Astrocyte (in vitro differentiated cells and primary cell): ENCODE measurements around the gene ADARB2. TPM values are rescaled to one million over a fixed set of nuclear protein-coding genes. Genes with fewer than 3 reads are reported as not detected.

Source experiments
- DNase-seq: peaks from one replicate; pipeline ENCODE4 v3.0.0-alpha.2; 2010; ENCODE audit warnings: low read depth
- FAIRE-seq: peaks from 2 replicates; lab custom pipeline; 2011; peaks lifted over from hg19 to GRCh38; lab: Jason Lieb, UNC
- H2AFZ ChIP-seq: 2 replicates; pipeline ENCODE4 v1.6.0; 2012; ENCODE audit warnings: low read depth, low read length, inconsistent platforms
- H3K27ac ChIP-seq: 2 replicates; pipeline ENCODE4 v1.5.1; 2011; ENCODE audit warnings: low read depth, low read length, inconsistent platforms
- H3K27me3 ChIP-seq: 2 replicates; pipeline ENCODE4 v1.6.0; 2011; ENCODE audit warnings: low read length, inconsistent platforms; ENCODE audit not compliant: insufficient read depth
- H3K36me3 ChIP-seq: 2 replicates; pipeline ENCODE4 v1.5.1; 2011; ENCODE audit warnings: low read length, inconsistent platforms; ENCODE audit not compliant: insufficient read depth
- H3K4me1 ChIP-seq: 2 replicates; pipeline ENCODE4 v1.5.1; 2011; ENCODE audit warnings: low read length, inconsistent platforms; ENCODE audit not compliant: insufficient read depth
- H3K4me2 ChIP-seq: 2 replicates; pipeline ENCODE4 v1.6.0; 2012; ENCODE audit warnings: low read length, inconsistent platforms
- H3K4me3 ChIP-seq: 2 replicates; pipeline ENCODE4 v1.5.1; 2011; ENCODE audit warnings: low read depth, mild to moderate bottlenecking, low read length, inconsistent platforms; ENCODE audit not compliant: insufficient read depth
- H3K79me2 ChIP-seq: 2 replicates; pipeline ENCODE4 v1.6.0; 2012; ENCODE audit warnings: mild to moderate bottlenecking, low read length, inconsistent platforms; ENCODE audit not compliant: insufficient read depth
- H3K9ac ChIP-seq: 2 replicates; pipeline ENCODE4 v1.6.0; 2012; ENCODE audit warnings: mild to moderate bottlenecking, low read length, inconsistent platforms
- H3K9me3 ChIP-seq: 2 replicates; pipeline ENCODE4 v1.5.1; 2012; ENCODE audit warnings: low read depth, mild to moderate bottlenecking, low read length, inconsistent platforms; ENCODE audit not compliant: insufficient read depth
- H4K20me1 ChIP-seq: 2 replicates; pipeline ENCODE4 v1.6.0; 2012; ENCODE audit warnings: low read length, inconsistent platforms; ENCODE audit not compliant: insufficient read depth
- H3K27ac Mint-ChIP-seq: one replicate; pipeline ENCODE4 v1.8.0; 2021; ENCODE audit warnings: mild to moderate bottlenecking, mixed read lengths; ENCODE audit not compliant: unreplicated experiment
- H3K27me3 Mint-ChIP-seq: one replicate; pipeline ENCODE4 v1.8.0; 2021; ENCODE audit warnings: low read depth, mixed read lengths; ENCODE audit not compliant: unreplicated experiment
- H3K36me3 Mint-ChIP-seq: one replicate; pipeline ENCODE4 v1.8.0; 2021; ENCODE audit warnings: low read depth, mixed read lengths; ENCODE audit not compliant: unreplicated experiment
- H3K4me1 Mint-ChIP-seq: one replicate; pipeline ENCODE4 v1.8.0; 2021; ENCODE audit warnings: low read depth, mixed read lengths; ENCODE audit not compliant: unreplicated experiment
- H3K4me3 Mint-ChIP-seq: one replicate; pipeline ENCODE4 v1.8.0; 2021; ENCODE audit warnings: mild to moderate bottlenecking, moderate library complexity, mixed read lengths; ENCODE audit not compliant: unreplicated experiment
- H3K9me3 Mint-ChIP-seq: one replicate; pipeline ENCODE4 v1.8.0; 2021; ENCODE audit warnings: mild to moderate bottlenecking, mixed read lengths; ENCODE audit not compliant: unreplicated experiment
- EZH2 ChIP-seq: IDR thresholded peaks from 2 replicates; pipeline ENCODE4 v1.6.1; 2012; ENCODE audit warnings: mild to moderate bottlenecking, low read length, inconsistent platforms; ENCODE audit not compliant: insufficient read depth
- total RNA-seq: library from RNA; stranded (reverse); gene quantifications from 2 replicates; pipeline ENCODE4 v1.2.1, GENCODE V29; 2021
- TF ChIP-seq, protein P1 (sequence below): IDR thresholded peaks from 2 replicates; pipeline ENCODE4 v1.5.1; 2011; ENCODE audit warnings: low read depth, mild to moderate bottlenecking, inconsistent platforms, low read length, moderate library complexity; ENCODE audit not compliant: insufficient read depth

The ADARB2 gene
- total RNA-seq, 1 donor from 2014 or later: 0.18 TPM

DNA sequence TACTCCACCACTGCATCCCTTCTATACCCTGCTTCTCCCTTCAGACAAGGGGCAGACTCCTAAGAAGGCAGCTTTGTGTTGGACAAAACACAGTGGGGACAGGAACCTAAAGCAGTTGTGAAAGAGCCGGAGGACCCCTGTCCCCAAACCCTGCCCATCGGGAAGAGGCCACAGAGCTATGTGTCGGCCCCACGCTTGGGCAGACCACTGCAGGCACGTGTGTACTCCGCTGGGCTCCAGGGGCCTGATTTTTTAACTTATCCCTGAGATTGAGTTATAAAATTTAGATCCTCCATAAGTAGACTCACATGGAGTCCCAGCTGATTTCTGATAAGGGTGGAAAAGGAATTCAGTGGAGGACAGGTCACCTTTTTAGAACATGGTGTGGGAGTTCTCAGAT is 310.5 kb downstream of the ADARB2 start:
- H3K36me3 ChIP-seq: no peaks in the 10 kb centered on the region
- TF ChIP-seq, protein P1, sequence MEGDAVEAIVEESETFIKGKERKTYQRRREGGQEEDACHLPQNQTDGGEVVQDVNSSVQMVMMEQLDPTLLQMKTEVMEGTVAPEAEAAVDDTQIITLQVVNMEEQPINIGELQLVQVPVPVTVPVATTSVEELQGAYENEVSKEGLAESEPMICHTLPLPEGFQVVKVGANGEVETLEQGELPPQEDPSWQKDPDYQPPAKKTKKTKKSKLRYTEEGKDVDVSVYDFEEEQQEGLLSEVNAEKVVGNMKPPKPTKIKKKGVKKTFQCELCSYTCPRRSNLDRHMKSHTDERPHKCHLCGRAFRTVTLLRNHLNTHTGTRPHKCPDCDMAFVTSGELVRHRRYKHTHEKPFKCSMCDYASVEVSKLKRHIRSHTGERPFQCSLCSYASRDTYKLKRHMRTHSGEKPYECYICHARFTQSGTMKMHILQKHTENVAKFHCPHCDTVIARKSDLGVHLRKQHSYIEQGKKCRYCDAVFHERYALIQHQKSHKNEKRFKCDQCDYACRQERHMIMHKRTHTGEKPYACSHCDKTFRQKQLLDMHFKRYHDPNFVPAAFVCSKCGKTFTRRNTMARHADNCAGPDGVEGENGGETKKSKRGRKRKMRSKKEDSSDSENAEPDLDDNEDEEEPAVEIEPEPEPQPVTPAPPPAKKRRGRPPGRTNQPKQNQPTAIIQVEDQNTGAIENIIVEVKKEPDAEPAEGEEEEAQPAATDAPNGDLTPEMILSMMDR: no peak
- TF ChIP-seq EZH2: no peak
- Mint-ChIP-seq H3K4me3 (no peak overlapping the region), H3K4me1 (no peaks in the 10 kb centered on the region), H3K27ac (no peak overlapping the region), H3K9me3 (peaks cover 6% of the 10 kb centered on the region), H3K27me3 (peaks cover 42% of the 10 kb centered on the region), H3K36me3 (no peaks in the 10 kb centered on the region)
- no peaks in the 10 kb centered on the region for H3K4me1 ChIP-seq
- no peaks in the 10 kb centered on the region for H3K79me2 ChIP-seq
- H3K4me3 ChIP-seq: no peak overlapping the region
- FAIRE-seq (no peak), DNase-seq (no peak)
- peaks cover 5% of the 10 kb centered on the region for H3K9me3 ChIP-seq
- H2AFZ ChIP-seq: no peak overlapping the region
- no peak overlapping the region for H3K9ac ChIP-seq
- no peak overlapping the region for H3K27ac ChIP-seq
- no peaks in the 10 kb centered on the region for H4K20me1 ChIP-seq
- no peak overlapping the region for H3K4me2 ChIP-seq
- H3K27me3 ChIP-seq: no peaks in the 10 kb centered on the region

DNA sequence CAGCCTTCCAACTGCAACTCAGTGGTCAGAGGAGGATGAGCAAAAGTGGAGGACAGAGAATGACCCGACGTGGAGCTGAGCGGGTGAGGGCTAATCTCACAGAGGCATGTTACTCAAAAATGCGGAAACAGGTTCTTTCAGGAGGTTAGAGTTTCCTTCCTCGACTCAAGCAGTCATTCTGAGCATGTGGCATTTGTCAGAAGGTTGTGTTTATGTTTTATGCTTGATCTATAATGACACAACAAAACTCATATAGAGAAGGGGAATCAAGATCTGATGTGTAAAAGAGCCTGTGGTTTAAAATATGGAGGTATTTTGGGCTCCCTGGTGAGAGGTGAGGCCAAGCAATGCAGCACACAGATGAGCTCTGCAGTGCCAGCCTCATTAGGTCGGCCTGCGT is 311.4 kb downstream of the ADARB2 start:
- Histone ChIP-seq H3K27me3 (no peaks in the 10 kb centered on the region), H3K9ac (no peak overlapping the region), H3K4me1 (no peaks in the 10 kb centered on the region), H3K4me3 (no peak overlapping the region), H2AFZ (no peak overlapping the region), H3K9me3 (peaks cover 5% of the 10 kb centered on the region), H3K79me2 (no peaks in the 10 kb centered on the region), H3K36me3 (no peaks in the 10 kb centered on the region), H3K27ac (no peak overlapping the region), H3K4me2 (no peak overlapping the region), H4K20me1 (no peaks in the 10 kb centered on the region)
- H3K36me3 Mint-ChIP-seq: no peaks in the 10 kb centered on the region
- H3K27ac Mint-ChIP-seq: no peak overlapping the region
- peaks cover 50% of the 10 kb centered on the region for H3K27me3 Mint-ChIP-seq
- DNase-seq (no peak), FAIRE-seq (no peak)
- no peak overlapping the region for H3K4me3 Mint-ChIP-seq
- peaks cover 6% of the 10 kb centered on the region for H3K9me3 Mint-ChIP-seq
- no peaks in the 10 kb centered on the region for H3K4me1 Mint-ChIP-seq
- no peak for TF ChIP-seq EZH2
- TF ChIP-seq, protein P1: no peak

DNA sequence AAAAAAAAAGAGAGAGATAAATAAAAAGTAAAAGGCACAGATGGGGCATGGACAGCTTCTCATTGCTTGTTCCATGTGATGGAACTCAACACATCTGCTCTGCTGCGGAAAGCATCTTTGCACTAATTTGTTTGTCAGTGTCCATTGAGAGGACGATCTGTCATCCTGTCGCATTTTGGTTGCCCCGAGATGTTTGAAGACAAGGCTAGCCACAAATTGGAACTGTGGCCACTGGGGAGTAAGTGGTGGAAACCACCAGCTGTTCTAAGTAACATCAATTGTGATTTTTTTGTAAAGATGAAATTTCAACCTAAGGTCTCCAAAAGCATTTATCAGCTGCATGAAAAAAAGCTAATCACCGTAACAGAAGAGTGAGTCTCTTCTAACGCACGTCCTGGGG is 312.7 kb downstream of the ADARB2 start:
- no peaks in the 10 kb centered on the region for H3K36me3 ChIP-seq

More for the DNA sequence above, 312.7 kb downstream of the ADARB2 start:
- Histone ChIP-seq H3K4me2 (no peak overlapping the region), H4K20me1 (no peaks in the 10 kb centered on the region), H3K9me3 (peaks cover 5% of the 10 kb centered on the region), H3K9ac (no peak overlapping the region), H2AFZ (no peak overlapping the region), H3K27ac (no peak overlapping the region), H3K4me1 (no peaks in the 10 kb centered on the region), H3K79me2 (no peaks in the 10 kb centered on the region), H3K4me3 (no peak overlapping the region), H3K27me3 (peaks cover 3% of the 10 kb centered on the region)
- H3K27ac Mint-ChIP-seq: no peak overlapping the region
- FAIRE-seq (no peak), DNase-seq (no peak)
- H3K4me3 Mint-ChIP-seq: no peak overlapping the region
- peaks cover 49% of the 10 kb centered on the region for H3K27me3 Mint-ChIP-seq
- H3K36me3 Mint-ChIP-seq: no peaks in the 10 kb centered on the region
- peaks cover 3% of the 10 kb centered on the region for H3K9me3 Mint-ChIP-seq
- no peak for TF ChIP-seq EZH2
- TF ChIP-seq, protein P1: no peak
- no peaks in the 10 kb centered on the region for H3K4me1 Mint-ChIP-seq
